Measurements from ENCODE around the gene LZTR1.
"Not testable (repeated sequence)": the region's sequence is repeated elsewhere in the genome, so short reads cannot be mapped to it uniquely, and the experiment has no call there.

LZTR1 gene

GRCh38 chr22:21000987-21001600 lies 19.0 kb downstream of the LZTR1 start:
- H2AFZ ChIP-seq (ENCODE audit: low read depth, low read length), result peak overlapping the region; percentile 89
- H3K9me3 ChIP-seq (ENCODE audit: insufficient read depth, low read length, severe bottlenecking), result no peaks in the 10 kb centered on the region
- H3K4me1 ChIP-seq (ENCODE audit: insufficient read depth, low read length), result peaks cover 36% of the 10 kb centered on the region
- H3K27ac ChIP-seq (ENCODE audit: low read length), result peak overlapping the region; percentile 95
- peaks cover 26% of the 10 kb centered on the region for H4K20me1 ChIP-seq (ENCODE audit: insufficient read depth, low read length)
- peaks cover 40% of the 10 kb centered on the region for H3K79me2 ChIP-seq (ENCODE audit: insufficient read depth, low read length)
- DNase-seq, result peak; percentile 36
- peak overlapping the region; percentile 93 for H3K9ac ChIP-seq (ENCODE audit: low read depth, low read length)
- peaks cover 52% of the 10 kb centered on the region for H3K36me3 ChIP-seq (ENCODE audit: insufficient read depth, low read length)
- H3K27me3 ChIP-seq (ENCODE audit: insufficient read depth, low read length, poor library complexity), result no peaks in the 10 kb centered on the region
- H3K4me3 ChIP-seq (ENCODE audit: low read depth in 1 of 2, low read length in 2 of 2), result peak overlapping the region; percentile 84 to 99
- ATAC-seq (ENCODE audit: insufficient read depth, low read depth), result no peak; the same call in 2 of the 3 replicates
- TF ChIP-seq CTCF (IDR thresholded peaks at IDR 0.05; ENCODE audit: borderline replicate concordance, extremely low read depth, low read length, poor library complexity, severe bottlenecking) (no peak), EZH2 (IDR thresholded peaks at IDR 0.05; ENCODE audit: borderline replicate concordance, low read depth, low read length, severe bottlenecking) (no peak)
- H3K4me2 ChIP-seq (ENCODE audit: insufficient read depth, low read length), result peak overlapping the region; percentile 100

GRCh38 chr22:21001601-21002325 lies 19.7 kb downstream of the LZTR1 start, which contains the start of gene THAP7:
Gene THAP7, minus strand, starts transcription at chr22:21002118. Its CDS starts 207 bp downstream, at chr22:21001911.
- Histone ChIP-seq H3K79me2 (ENCODE audit: insufficient read depth, low read length) (peaks cover 40% of the 10 kb centered on the region), H3K9ac (ENCODE audit: low read depth, low read length) (peak within 1 kb of the TSS; percentile 93), H3K4me2 (ENCODE audit: insufficient read depth, low read length) (peak within 1 kb of the TSS; percentile 100), H2AFZ (ENCODE audit: low read depth, low read length) (peak within 1 kb of the TSS; percentile 89), H3K9me3 (ENCODE audit: insufficient read depth, low read length, severe bottlenecking) (no peaks in the 10 kb centered on the region), H3K4me3 (ENCODE audit: low read depth in 1 of 2, low read length in 2 of 2) (peak within 1 kb of the TSS; percentile 84 to 99), H4K20me1 (ENCODE audit: insufficient read depth, low read length) (peaks cover 26% of the 10 kb centered on the region), H3K4me1 (ENCODE audit: insufficient read depth, low read length) (peaks cover 36% of the 10 kb centered on the region), H3K27me3 (ENCODE audit: insufficient read depth, low read length, poor library complexity) (no peaks in the 10 kb centered on the region), H3K36me3 (ENCODE audit: insufficient read depth, low read length) (peaks cover 45% of the 10 kb centered on the region), H3K27ac (ENCODE audit: low read length) (peak within 1 kb of the TSS; percentile 95)
- TF ChIP-seq EZH2 (IDR thresholded peaks at IDR 0.05; ENCODE audit: borderline replicate concordance, low read depth, low read length, severe bottlenecking), result no peak
- TF ChIP-seq CTCF (IDR thresholded peaks at IDR 0.05; ENCODE audit: borderline replicate concordance, extremely low read depth, low read length, poor library complexity, severe bottlenecking), result no peak
- ATAC-seq (ENCODE audit: insufficient read depth, low read depth), result peak; percentile 86
- DNase-seq, result peak; percentile 97

GRCh38 chr22:21003782-21004181 lies 21.7 kb downstream of the LZTR1 start:
- Histone ChIP-seq H3K9ac (ENCODE audit: low read depth, low read length) (no peak overlapping the region), H3K4me3 (ENCODE audit: low read depth in 1 of 2, low read length in 2 of 2) (peak overlapping the region in 1 of 2 experiments; percentile 84; a peak in 1 of 4 replicates), H3K4me1 (ENCODE audit: insufficient read depth, low read length) (peaks cover 36% of the 10 kb centered on the region), H3K36me3 (ENCODE audit: insufficient read depth, low read length) (peaks cover 25% of the 10 kb centered on the region), H3K9me3 (ENCODE audit: insufficient read depth, low read length, severe bottlenecking) (no peaks in the 10 kb centered on the region), H4K20me1 (ENCODE audit: insufficient read depth, low read length) (peaks cover 21% of the 10 kb centered on the region), H3K79me2 (ENCODE audit: insufficient read depth, low read length) (peaks cover 40% of the 10 kb centered on the region), H3K27ac (ENCODE audit: low read length) (no peak overlapping the region), H3K4me2 (ENCODE audit: insufficient read depth, low read length) (peak overlapping the region; percentile 100), H3K27me3 (ENCODE audit: insufficient read depth, low read length, poor library complexity) (no peaks in the 10 kb centered on the region), H2AFZ (ENCODE audit: low read depth, low read length) (no peak overlapping the region)
- TF ChIP-seq EZH2 (IDR thresholded peaks at IDR 0.05; ENCODE audit: borderline replicate concordance, low read depth, low read length, severe bottlenecking) (no peak), CTCF (IDR thresholded peaks at IDR 0.05; ENCODE audit: borderline replicate concordance, extremely low read depth, low read length, poor library complexity, severe bottlenecking) (no peak)
- no peak for ATAC-seq (ENCODE audit: insufficient read depth, low read depth)
- no peak for DNase-seq

DNA sequence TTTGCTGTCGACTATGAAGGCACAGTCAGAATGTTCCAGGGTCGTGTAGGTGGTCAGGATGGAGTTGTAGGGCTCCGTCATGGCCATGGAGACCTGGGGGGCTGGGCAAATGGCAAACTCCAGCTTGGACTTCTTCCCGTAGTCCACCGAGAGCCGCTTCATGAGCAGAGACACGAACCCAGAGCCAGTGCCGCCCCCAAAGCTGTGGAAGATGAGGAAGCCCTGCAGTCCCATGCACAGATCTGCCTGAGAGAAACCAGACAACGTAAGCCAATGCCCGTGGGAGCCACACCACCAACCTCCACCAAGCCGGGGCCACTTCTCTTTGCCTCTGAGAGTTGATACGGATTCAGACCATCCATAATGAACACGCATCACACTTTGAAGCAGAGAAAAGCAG lies 27.1 kb downstream of the LZTR1 start:
- H3K79me2 ChIP-seq (ENCODE audit: insufficient read depth, low read length); H3K27ac ChIP-seq (ENCODE audit: low read length); H3K4me2 ChIP-seq (ENCODE audit: insufficient read depth, low read length); H3K4me1 ChIP-seq (ENCODE audit: insufficient read depth, low read length); H3K4me3 ChIP-seq (ENCODE audit: low read depth in 1 of 2, low read length in 2 of 2); H3K9me3 ChIP-seq (ENCODE audit: insufficient read depth, low read length, severe bottlenecking); DNase-seq; H3K9ac ChIP-seq (ENCODE audit: low read depth, low read length); ATAC-seq (ENCODE audit: insufficient read depth, low read depth); H3K36me3 ChIP-seq (ENCODE audit: insufficient read depth, low read length); H3K27me3 ChIP-seq (ENCODE audit: insufficient read depth, low read length, poor library complexity); H2AFZ ChIP-seq (ENCODE audit: low read depth, low read length): not testable (repeated sequence)
- peaks cover 12% of the 10 kb centered on the region; the same call in 1 of the 2 replicates for H4K20me1 ChIP-seq (ENCODE audit: insufficient read depth, low read length)

Measured in DND-41 (cell line).